ENCODE data around the gene TMEM178B. TPM values are rescaled to one million over a fixed set of nuclear protein-coding genes. Genes with fewer than 3 reads are reported as not detected.

The TMEM178B gene
- total RNA-seq, 4 donors from 2014 or later = 0.42 to 2.5 (median 0.92) TPM

- H3K36me3 ChIP-seq = no peaks in the 10 kb centered on the region
- no peaks in the 10 kb centered on the region for H3K4me1 ChIP-seq
- no peak for DNase-seq (ENCODE audit: extremely low spot score)
- H3K27me3 ChIP-seq = no peaks in the 10 kb centered on the region
- H3K4me3 ChIP-seq = no peak overlapping the region
- no peak overlapping the region for H3K27ac ChIP-seq (replicated peaks in 1 of 4)
- intact Hi-C loops (cut with DNase I) = no loop called here
- H3K9me3 ChIP-seq = peaks cover 0 to 11% (median 8%) of the 10 kb centered on the region in 4 donors
- TF ChIP-seq EP300 (IDR thresholded peaks at IDR 0.05) (no peak), POLR2A (IDR thresholded peaks at IDR 0.05; ENCODE audit: low read depth) (no peak), CTCF (IDR thresholded peaks at IDR 0.05) (no peak), POLR2AphosphoS5 (IDR thresholded peaks at IDR 0.05) (no peak)
- WGBS = 75% methylated on average over 2 of the region's 2 CpGs
These were observed 357.2 kb downstream of the TMEM178B start for GRCh38 chr7:141431140-141431479.

- Histone ChIP-seq H3K4me3 (no peak overlapping the region), H3K4me1 (no peaks in the 10 kb centered on the region), H3K9me3 (peaks cover 0 to 7% (median 5%) of the 10 kb centered on the region in 4 donors), H3K36me3 (no peaks in the 10 kb centered on the region), H3K27ac (replicated peaks in 1 of 4) (no peak overlapping the region), H3K27me3 (no peaks in the 10 kb centered on the region)
- 77% methylated on average over 1 of the region's 1 CpG for WGBS
- TF ChIP-seq CTCF (IDR thresholded peaks at IDR 0.05) (no peak), POLR2A (IDR thresholded peaks at IDR 0.05; ENCODE audit: low read depth) (no peak), EP300 (IDR thresholded peaks at IDR 0.05) (no peak), POLR2AphosphoS5 (IDR thresholded peaks at IDR 0.05) (no peak)
- intact Hi-C loops (cut with DNase I) = no loop called here
- DNase-seq (ENCODE audit: extremely low spot score) = no peak
These were observed 357.8 kb downstream of the TMEM178B start for GRCh38 chr7:141431711-141432110.

DNA sequence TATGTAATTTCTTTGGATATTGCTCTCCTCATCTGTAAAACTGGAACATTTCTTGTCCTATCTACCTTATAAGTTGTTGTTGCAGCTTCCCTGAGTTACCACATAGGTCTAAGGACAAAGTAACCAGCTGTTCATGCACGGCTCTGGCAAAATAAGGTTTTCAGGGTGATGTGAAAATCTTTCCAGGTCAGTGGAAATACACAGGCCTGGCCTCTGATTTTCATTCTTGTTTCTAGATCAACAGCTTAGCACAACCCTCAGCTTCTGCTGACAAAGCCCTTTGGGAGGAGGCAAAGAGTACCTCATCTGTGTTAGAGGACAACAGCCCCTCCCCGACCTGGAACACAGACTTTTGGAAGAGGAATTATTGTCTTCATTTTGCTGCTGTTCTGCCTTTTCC, 359.8 kb downstream of the TMEM178B start:
- H3K27ac ChIP-seq (replicated peaks in 1 of 4) = no peak overlapping the region
- intact Hi-C loops (cut with DNase I) = no loop called here
- TF ChIP-seq CTCF (IDR thresholded peaks at IDR 0.05) (no peak), EP300 (IDR thresholded peaks at IDR 0.05) (no peak), POLR2AphosphoS5 (IDR thresholded peaks at IDR 0.05) (no peak), POLR2A (IDR thresholded peaks at IDR 0.05; ENCODE audit: low read depth) (no peak)
- H3K36me3 ChIP-seq = no peaks in the 10 kb centered on the region
- WGBS = 76% methylated on average over 2 of the region's 2 CpGs
- no peaks in the 10 kb centered on the region for H3K9me3 ChIP-seq
- no peak for DNase-seq (ENCODE audit: extremely low spot score)
- no peaks in the 10 kb centered on the region for H3K4me1 ChIP-seq
- H3K27me3 ChIP-seq = no peaks in the 10 kb centered on the region
- no peak overlapping the region for H3K4me3 ChIP-seq

DNA sequence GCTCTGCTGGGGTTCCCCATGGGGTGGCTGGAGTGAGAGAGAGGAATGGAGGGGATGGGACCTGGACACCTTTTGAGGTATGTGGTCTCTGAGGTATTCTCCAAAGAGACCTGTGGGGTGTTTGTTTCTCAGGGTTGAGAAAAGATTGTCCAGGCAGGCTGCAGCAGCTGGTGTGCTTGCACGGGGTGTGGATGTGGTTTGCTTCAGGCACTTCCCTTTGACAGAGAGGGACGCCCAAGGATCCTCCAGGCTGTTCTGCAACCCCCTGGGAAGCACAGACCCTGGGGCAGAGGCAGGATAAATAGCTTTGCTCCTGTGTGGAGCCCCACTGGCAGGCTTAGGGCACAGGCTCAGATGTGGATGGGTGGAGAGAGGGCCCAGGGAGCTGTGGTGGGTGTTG, 362.3 kb downstream of the TMEM178B start:
- intact Hi-C loops (cut with DNase I) = no loop called here
- 71% methylated on average over 2 of the region's 2 CpGs for WGBS
- Histone ChIP-seq H3K27ac (replicated peaks in 1 of 4) (no peak overlapping the region), H3K9me3 (no peaks in the 10 kb centered on the region), H3K27me3 (no peaks in the 10 kb centered on the region), H3K36me3 (peaks cover 0 to 5% (median 0%) of the 10 kb centered on the region in 4 donors), H3K4me3 (no peak overlapping the region), H3K4me1 (no peaks in the 10 kb centered on the region)
- DNase-seq (ENCODE audit: extremely low spot score) = no peak
- TF ChIP-seq POLR2AphosphoS5 (IDR thresholded peaks at IDR 0.05) (no peak), POLR2A (IDR thresholded peaks at IDR 0.05; ENCODE audit: low read depth) (no peak), EP300 (IDR thresholded peaks at IDR 0.05) (no peak), CTCF (IDR thresholded peaks at IDR 0.05) (no peak)

DNA sequence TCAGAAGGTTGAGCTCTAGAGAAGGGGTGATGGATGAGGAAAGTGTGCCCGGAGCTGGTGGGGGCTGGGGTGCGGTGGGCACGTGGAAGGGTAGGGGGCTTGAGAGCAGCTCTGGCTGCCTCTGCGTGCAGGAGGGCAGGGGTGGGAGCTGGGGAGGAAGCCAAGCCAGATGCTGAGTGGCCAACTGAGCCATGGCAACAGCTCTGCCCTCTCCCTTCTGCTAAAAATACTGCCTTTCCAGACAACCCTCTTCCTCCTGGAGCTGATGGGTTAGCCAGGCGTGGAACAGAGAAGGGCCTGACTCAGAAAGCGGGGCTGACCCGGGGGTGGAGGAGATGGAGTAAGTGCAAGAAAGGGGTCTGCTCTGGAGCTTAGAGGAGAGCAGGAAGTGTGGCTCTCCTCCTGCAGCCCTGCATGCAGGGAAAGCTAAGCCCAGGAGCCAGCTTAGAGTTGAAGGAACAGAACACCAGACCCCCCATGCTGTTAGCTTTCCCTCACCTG, 362.8 kb downstream of the TMEM178B start:
- H3K27me3 ChIP-seq = no peaks in the 10 kb centered on the region
- peaks cover 0 to 1% (median 0%) of the 10 kb centered on the region in 4 donors for H3K4me1 ChIP-seq
- H3K27ac ChIP-seq (replicated peaks in 1 of 4) = no peak overlapping the region
- TF ChIP-seq EP300 (IDR thresholded peaks at IDR 0.05) (no peak), POLR2A (IDR thresholded peaks at IDR 0.05; ENCODE audit: low read depth) (no peak), POLR2AphosphoS5 (IDR thresholded peaks at IDR 0.05) (no peak), CTCF (IDR thresholded peaks at IDR 0.05) (no peak)
- WGBS = 63% methylated on average over 7 of the region's 7 CpGs
- no peak overlapping the region for H3K4me3 ChIP-seq
- H3K36me3 ChIP-seq = peaks cover 0 to 9% (median 0%) of the 10 kb centered on the region in 4 donors
- no peak for DNase-seq (ENCODE audit: extremely low spot score)
- H3K9me3 ChIP-seq = no peaks in the 10 kb centered on the region
- intact Hi-C loops (cut with DNase I) = no loop called here

All from esophagus muscularis mucosa (tissue), 4 donors.